T-cell (primary cell): ENCODE data around the gene TMC7. TPM values are rescaled to one million over a fixed set of nuclear protein-coding genes. Genes with fewer than 3 reads are reported as not detected.

Source experiments
- ATAC-seq, 4 experiments: fragments of 200-7000 bp in 3 of 4; fragments of 150-1000 bp in 1 of 4; cut with Tn5 transposase; replicated peaks in 1 of 4; 1 replicate in 3 of 4; 2 replicates in 1 of 4; pipeline ENCODE4 v1.10.0; 2021; ENCODE audit warnings: moderate library complexity in 3 of 4, mild to moderate bottlenecking in 2 of 4, moderate number of reproducible peaks in 1 of 4
- CTCF ChIA-PET, 2 donors: fragments of 300-600 bp; sonication (Branson Sonifier 250); formaldehyde crosslinking; loops; one replicate each; lab custom pipeline; 2022; ENCODE audit warnings: antibody characterized with exemption in 2 of 2; lab: Charles Lee
- POLR2A ChIA-PET, 2 donors: fragments of 300-600 bp; sonication (Branson Sonifier 250); formaldehyde crosslinking; loops; one replicate each; lab custom pipeline; 2022; ENCODE audit warnings: antibody characterized with exemption in 2 of 2; lab: Charles Lee
- DNase-seq, 35 experiments: peaks; one replicate each; pipeline versions ENCODE4 v3.0.0 to v3.0.0-alpha.2; 2013 to 2023
- H3K27ac ChIP-seq: one replicate; pipeline ENCODE4 v1.5.1; 2013; ENCODE audit warnings: low read length
- H3K27me3 ChIP-seq, 2 experiments: replicated peaks in 1 of 2; 1 replicate in 1 of 2; 2 replicates in 1 of 2; pipeline versions ENCODE4 v1.6.1 to v1.7.0; 2013; ENCODE audit warnings: low read length in 1 of 2, mixed read lengths in 1 of 2; ENCODE audit not compliant: control insufficient read depth in 2 of 2, insufficient read depth in 2 of 2; ENCODE audit errors: extremely low read depth in 1 of 2
- H3K36me3 ChIP-seq, 2 donors: 1 replicate in 1 of 2; 2 replicates in 1 of 2; pipeline versions ENCODE4 v1.6.1 to v1.7.0; 2013; ENCODE audit warnings: low read length in 1 of 2; ENCODE audit not compliant: control insufficient read depth in 2 of 2, insufficient read depth in 1 of 2; ENCODE audit errors: extremely low read depth in 1 of 2
- H3K4me1 ChIP-seq, 2 experiments: 1 replicate in 1 of 2; 2 replicates in 1 of 2; pipeline versions ENCODE4 v1.6.1 to v1.7.0; 2013; ENCODE audit warnings: low read length in 2 of 2, mixed read lengths in 1 of 2; ENCODE audit not compliant: insufficient read depth in 2 of 2, control insufficient read depth in 1 of 2; ENCODE audit errors: extremely low read depth in 1 of 2
- H3K4me3 ChIP-seq, 2 donors: 1 replicate in 1 of 2; 2 replicates in 1 of 2; pipeline versions ENCODE4 v1.5.1 to v1.7.0; 2013; ENCODE audit warnings: mild to moderate bottlenecking in 2 of 2, low read length in 1 of 2, moderate library complexity in 1 of 2; ENCODE audit not compliant: control insufficient read depth in 1 of 2; ENCODE audit errors: extremely low read depth in 1 of 2
- H3K9me3 ChIP-seq: 2 replicates; pipeline ENCODE4 v1.7.0; 2013
- H3K27ac Mint-ChIP-seq, 2 donors: one replicate each; pipeline ENCODE4 v1.8.0; 2020 to 2021; ENCODE audit warnings: mild to moderate bottlenecking in 2 of 2, mixed read lengths in 2 of 2
- H3K27me3 Mint-ChIP-seq, 2 donors: one replicate each; pipeline ENCODE4 v1.8.0; 2021 to 2022; ENCODE audit warnings: mixed read lengths in 2 of 2
- H3K36me3 Mint-ChIP-seq: one replicate; pipeline ENCODE4 v1.8.0; 2021; ENCODE audit warnings: mixed read lengths
- H3K4me1 Mint-ChIP-seq, 3 donors: one replicate each; pipeline ENCODE4 v1.8.0; 2020 to 2022; ENCODE audit warnings: mixed read lengths in 3 of 3, mild to moderate bottlenecking in 1 of 3
- H3K4me3 Mint-ChIP-seq, 3 donors: one replicate each; pipeline ENCODE4 v1.8.0; 2020 to 2022; ENCODE audit warnings: mild to moderate bottlenecking in 3 of 3, mixed read lengths in 3 of 3, moderate library complexity in 3 of 3
- H3K9me3 Mint-ChIP-seq, 3 donors: one replicate each; pipeline ENCODE4 v1.8.0; 2020 to 2022; ENCODE audit warnings: mixed read lengths in 3 of 3
- WGBS: methylation state at CpG from one replicate; pipeline ENCODE4 v1.1.5; 2013; ENCODE audit warnings: missing lambda C conversion rate; ENCODE audit not compliant: insufficient coverage; 5-methylcytosine and 5-hydroxymethylcytosine counted together
- total RNA-seq, 35 experiments: library from RNA in 6 of 35; stranded (reverse) in 6 of 35; fragments of 120-200 nt in 1 of 35; gene quantifications; one replicate each; pipeline versions ENCODE4 v1.2.1 to v1.2.4 and lab custom pipeline; 2013 to 2026

TMC7 gene
- total RNA-seq, 5 donors from 2014 or later (not counting 1 experiment from before 2014, with no cell fraction given), result 0.13 TPM; not detected in 4

- Histone ChIP-seq H3K4me1 (no peaks in the 10 kb centered on the region), H3K27me3 (peaks cover 0 to 5% of the 10 kb centered on the region in 2 experiments), H3K27ac (no peak overlapping the region), H3K36me3 (no peaks in the 10 kb centered on the region), H3K9me3 (no peaks in the 10 kb centered on the region), H3K4me3 (no peak overlapping the region)
- WGBS, result 91% methylated on average over 5 of the region's 5 CpGs
- ATAC-seq (no peak), DNase-seq (no peak)
- H3K9me3 Mint-ChIP-seq, result peaks cover 0 to 8% (median 0%) of the 10 kb centered on the region in 3 donors
- CTCF ChIA-PET, result no interaction called here
- H3K36me3 Mint-ChIP-seq, result no peaks in the 10 kb centered on the region
- POLR2A ChIA-PET, result no interaction called here
- H3K27me3 Mint-ChIP-seq, result peaks cover 2 to 14% of the 10 kb centered on the region in 2 donors
- H3K27ac Mint-ChIP-seq, result no peak overlapping the region
- H3K4me1 Mint-ChIP-seq, result no peaks in the 10 kb centered on the region
- no peak overlapping the region for H3K4me3 Mint-ChIP-seq
These were observed 120.9 kb downstream of the TMC7 start for GRCh38 chr16:19104607-19105006.

- Mint-ChIP-seq H3K27ac (no peak overlapping the region), H3K4me1 (no peaks in the 10 kb centered on the region), H3K36me3 (no peaks in the 10 kb centered on the region), H3K27me3 (peaks cover 2 to 14% of the 10 kb centered on the region in 2 donors), H3K4me3 (no peak overlapping the region), H3K9me3 (peaks cover 0 to 4% (median 0%) of the 10 kb centered on the region in 3 donors)
- ATAC-seq (no peak), DNase-seq (no peak)
- Histone ChIP-seq H3K27ac (no peak overlapping the region), H3K27me3 (peaks cover 0 to 4% of the 10 kb centered on the region in 2 experiments), H3K9me3 (no peaks in the 10 kb centered on the region), H3K36me3 (no peaks in the 10 kb centered on the region), H3K4me3 (no peak overlapping the region), H3K4me1 (no peaks in the 10 kb centered on the region)
- ChIA-PET POLR2A (no interaction called here), CTCF (no interaction called here)
- WGBS, result 81% methylated on average over 5 of the region's 6 CpGs
These were observed 121.4 kb downstream of the TMC7 start for GRCh38 chr16:19105131-19105530.

GRCh38 chr16:19105891-19106624, 122.3 kb downstream of the TMC7 start:
- Mint-ChIP-seq H3K27ac (no peak overlapping the region), H3K9me3 (no peaks in the 10 kb centered on the region), H3K4me1 (no peaks in the 10 kb centered on the region), H3K4me3 (no peak overlapping the region), H3K27me3 (peaks cover 3 to 14% of the 10 kb centered on the region in 2 donors), H3K36me3 (no peaks in the 10 kb centered on the region)
- Histone ChIP-seq H3K36me3 (no peaks in the 10 kb centered on the region), H3K4me3 (no peak overlapping the region), H3K27me3 (peaks cover 0 to 3% of the 10 kb centered on the region in 2 experiments), H3K9me3 (no peaks in the 10 kb centered on the region), H3K4me1 (no peaks in the 10 kb centered on the region), H3K27ac (no peak overlapping the region)
- ATAC-seq, result no peak
- ChIA-PET POLR2A (interaction anchor here in 1 of 2 donors (0.6 kb wide), 1 partner anchor 30 kb away, joined by 9 read pairs; no protein-coding TSS in a partner anchor), CTCF (interaction anchor here in 1 of 2 donors (0.6 kb wide), 1 partner anchor 540 kb away, joined by 5 read pairs; no protein-coding TSS in a partner anchor)
- 71% methylated on average over 3 of the region's 11 CpGs for WGBS
- DNase-seq, result no peak

- ATAC-seq (no peak), DNase-seq (no peak)
- H3K4me1 ChIP-seq, result no peaks in the 10 kb centered on the region
- 75% methylated on average over 1 of the region's 2 CpGs for WGBS
- POLR2A ChIA-PET, result no interaction called here
- H3K27me3 ChIP-seq, result peaks cover 0 to 3% of the 10 kb centered on the region in 2 experiments
- Mint-ChIP-seq H3K4me3 (no peak overlapping the region), H3K4me1 (no peaks in the 10 kb centered on the region), H3K9me3 (no peaks in the 10 kb centered on the region), H3K36me3 (no peaks in the 10 kb centered on the region), H3K27ac (no peak overlapping the region), H3K27me3 (peaks cover 5 to 14% of the 10 kb centered on the region in 2 donors)
- no peak overlapping the region for H3K27ac ChIP-seq
- no peaks in the 10 kb centered on the region for H3K9me3 ChIP-seq
- H3K36me3 ChIP-seq, result no peaks in the 10 kb centered on the region
- CTCF ChIA-PET, result no interaction called here
- H3K4me3 ChIP-seq, result no peak overlapping the region
These were observed 122.9 kb downstream of the TMC7 start for GRCh38 chr16:19106625-19107020.

GRCh38 chr16:19108409-19109287, 124.9 kb downstream of the TMC7 start:
- no peaks in the 10 kb centered on the region for H3K36me3 ChIP-seq
- H3K4me3 ChIP-seq, result no peak overlapping the region
- ATAC-seq (no peak), DNase-seq (no peak)
- ChIA-PET POLR2A (no interaction called here), CTCF (interaction anchor here in 1 of 2 donors (0.6 kb wide), 1 partner anchor 336 kb away, joined by 3 read pairs; no protein-coding TSS in a partner anchor)
- H3K27ac ChIP-seq, result no peak overlapping the region
- Mint-ChIP-seq H3K36me3 (no peaks in the 10 kb centered on the region), H3K4me1 (peaks cover 0 to 5% (median 3%) of the 10 kb centered on the region in 3 donors), H3K9me3 (no peaks in the 10 kb centered on the region), H3K27me3 (peaks cover 20 to 29% of the 10 kb centered on the region in 2 donors), H3K4me3 (no peak overlapping the region), H3K27ac (no peak overlapping the region)
- H3K27me3 ChIP-seq, result peaks cover 0 to 16% of the 10 kb centered on the region in 2 experiments
- no peaks in the 10 kb centered on the region for H3K9me3 ChIP-seq
- peaks cover 0 to 3% of the 10 kb centered on the region in 2 experiments for H3K4me1 ChIP-seq
- WGBS, result 65% methylated on average over 3 of the region's 9 CpGs

GRCh38 chr16:19109288-19109664, 125.5 kb downstream of the TMC7 start:
- no peak overlapping the region for H3K4me3 Mint-ChIP-seq
- Histone ChIP-seq H3K36me3 (no peaks in the 10 kb centered on the region), H3K27ac (no peak overlapping the region), H3K4me3 (no peak overlapping the region), H3K9me3 (no peaks in the 10 kb centered on the region), H3K27me3 (peaks cover 0 to 19% of the 10 kb centered on the region in 2 experiments), H3K4me1 (peaks cover 0 to 6% of the 10 kb centered on the region in 2 experiments)
- no peak for ATAC-seq
- ChIA-PET CTCF (interaction anchor here in 1 of 2 donors (0.6 kb wide), 1 partner anchor 336 kb away, joined by 3 read pairs; no protein-coding TSS in a partner anchor), POLR2A (no interaction called here)
- H3K4me1 Mint-ChIP-seq, result peaks cover 0 to 5% (median 3%) of the 10 kb centered on the region in 3 donors
- H3K27me3 Mint-ChIP-seq, result peaks cover 20 to 25% of the 10 kb centered on the region in 2 donors
- H3K27ac Mint-ChIP-seq, result no peak overlapping the region
- WGBS, result 55% methylated on average over 4 of the region's 4 CpGs
- H3K36me3 Mint-ChIP-seq, result no peaks in the 10 kb centered on the region
- no peak for DNase-seq
- no peaks in the 10 kb centered on the region for H3K9me3 Mint-ChIP-seq
